ENCODE results near the gene CCDC61.

CCDC61 gene

GRCh38 chr19:46017874-46018675 lies 22.8 kb downstream of the CCDC61 start:
- Histone ChIP-seq H3K27me3 (replicated peaks; ENCODE audit: insufficient read depth, low read length) (no peaks in the 10 kb centered on the region), H3F3A (ENCODE audit: insufficient read depth, low read length) (peaks cover 6% of the 10 kb centered on the region), H2AFZ (ENCODE audit: low read length) (no peak overlapping the region), H3K9me2 (replicated peaks; ENCODE audit: insufficient read depth, low read length) (no peaks in the 10 kb centered on the region), H4K20me1 (ENCODE audit: insufficient read depth, low read length) (no peaks in the 10 kb centered on the region), H3K9me3 (replicated peaks; ENCODE audit: insufficient read depth, low read length) (no peaks in the 10 kb centered on the region), H3K36me3 (replicated peaks; ENCODE audit: insufficient read depth, low read length) (no peaks in the 10 kb centered on the region), H3K79me2 (ENCODE audit: low read length) (no peaks in the 10 kb centered on the region), H3K9ac (ENCODE audit: low read length) (no peak overlapping the region), H3K4me3 (ENCODE audit: low read length) (no peak overlapping the region), H3K4me2 (ENCODE audit: low read depth, low read length) (no peak overlapping the region), H3K4me1 (ENCODE audit: low read length) (0 out of 2 replicates have a peak, but pooled peaks cover 4% of the 10 kb centered on the region), H3K27ac (ENCODE audit: low read length) (no peak overlapping the region)
- DNase-seq = no peak
- TF ChIP-seq EZH2phosphoT487 (IDR thresholded peaks at IDR 0.05; ENCODE audit: low read length) (no peak), CTCF (IDR thresholded peaks at IDR 0.05; ENCODE audit: low read length) (no peak), EZH2 (optimal IDR thresholded peaks at IDR 0.05; ENCODE audit: low read depth, low read length) (no peak)

- H3K4me2 ChIP-seq (ENCODE audit: low read depth, low read length) = no peak overlapping the region
- peaks cover 6% of the 10 kb centered on the region for H3F3A ChIP-seq (ENCODE audit: insufficient read depth, low read length)
- no peak overlapping the region for H3K4me3 ChIP-seq (ENCODE audit: low read length)
- DNase-seq = no peak
- no peak overlapping the region for H2AFZ ChIP-seq (ENCODE audit: low read length)
- H3K27me3 ChIP-seq (replicated peaks; ENCODE audit: insufficient read depth, low read length) = no peaks in the 10 kb centered on the region
- no peaks in the 10 kb centered on the region for H3K36me3 ChIP-seq (replicated peaks; ENCODE audit: insufficient read depth, low read length)
- H3K9me2 ChIP-seq (replicated peaks; ENCODE audit: insufficient read depth, low read length) = no peaks in the 10 kb centered on the region
- no peak overlapping the region for H3K9ac ChIP-seq (ENCODE audit: low read length)
- TF ChIP-seq EZH2 (optimal IDR thresholded peaks at IDR 0.05; ENCODE audit: low read depth, low read length) = no peak
- TF ChIP-seq CTCF (IDR thresholded peaks at IDR 0.05; ENCODE audit: low read length) = no peak
- TF ChIP-seq EZH2phosphoT487 (IDR thresholded peaks at IDR 0.05; ENCODE audit: low read length) = no peak
- H4K20me1 ChIP-seq (ENCODE audit: insufficient read depth, low read length) = no peaks in the 10 kb centered on the region
- H3K27ac ChIP-seq (ENCODE audit: low read length) = no peak overlapping the region
- 0 out of 2 replicates have a peak, but pooled peaks cover 4% of the 10 kb centered on the region for H3K4me1 ChIP-seq (ENCODE audit: low read length)
- H3K9me3 ChIP-seq (replicated peaks; ENCODE audit: insufficient read depth, low read length) = no peaks in the 10 kb centered on the region
- no peaks in the 10 kb centered on the region for H3K79me2 ChIP-seq (ENCODE audit: low read length)
Measured at GRCh38 chr19:46018729-46019251, 23.5 kb downstream of the CCDC61 start.

GRCh38 chr19:46019270-46019669 lies 24.0 kb downstream of the CCDC61 start:
- no peak for TF ChIP-seq CTCF (IDR thresholded peaks at IDR 0.05; ENCODE audit: low read length)
- TF ChIP-seq EZH2phosphoT487 (IDR thresholded peaks at IDR 0.05; ENCODE audit: low read length) = no peak
- no peak for TF ChIP-seq EZH2 (optimal IDR thresholded peaks at IDR 0.05; ENCODE audit: low read depth, low read length)
- no peaks in the 10 kb centered on the region for H3K79me2 ChIP-seq (ENCODE audit: low read length)
- no peaks in the 10 kb centered on the region for H4K20me1 ChIP-seq (ENCODE audit: insufficient read depth, low read length)
- no peaks in the 10 kb centered on the region for H3K36me3 ChIP-seq (replicated peaks; ENCODE audit: insufficient read depth, low read length)
- no peak overlapping the region for H3K27ac ChIP-seq (ENCODE audit: low read length)
- H3K4me1 ChIP-seq (ENCODE audit: low read length) = 0 out of 2 replicates have a peak, but pooled peaks cover 4% of the 10 kb centered on the region
- no peaks in the 10 kb centered on the region for H3K27me3 ChIP-seq (replicated peaks; ENCODE audit: insufficient read depth, low read length)
- no peak overlapping the region for H2AFZ ChIP-seq (ENCODE audit: low read length)
- H3K9me3 ChIP-seq (replicated peaks; ENCODE audit: insufficient read depth, low read length) = no peaks in the 10 kb centered on the region
- H3K4me2 ChIP-seq (ENCODE audit: low read depth, low read length) = no peak overlapping the region
- no peak for DNase-seq
- no peak overlapping the region for H3K9ac ChIP-seq (ENCODE audit: low read length)
- no peak overlapping the region for H3K4me3 ChIP-seq (ENCODE audit: low read length)
- no peaks in the 10 kb centered on the region for H3K9me2 ChIP-seq (replicated peaks; ENCODE audit: insufficient read depth, low read length)
- peaks cover 4% of the 10 kb centered on the region for H3F3A ChIP-seq (ENCODE audit: insufficient read depth, low read length)

All from MM.1S (cell line).